ENCODE data around the gene PDE10A.

Gene PDE10A

DNA sequence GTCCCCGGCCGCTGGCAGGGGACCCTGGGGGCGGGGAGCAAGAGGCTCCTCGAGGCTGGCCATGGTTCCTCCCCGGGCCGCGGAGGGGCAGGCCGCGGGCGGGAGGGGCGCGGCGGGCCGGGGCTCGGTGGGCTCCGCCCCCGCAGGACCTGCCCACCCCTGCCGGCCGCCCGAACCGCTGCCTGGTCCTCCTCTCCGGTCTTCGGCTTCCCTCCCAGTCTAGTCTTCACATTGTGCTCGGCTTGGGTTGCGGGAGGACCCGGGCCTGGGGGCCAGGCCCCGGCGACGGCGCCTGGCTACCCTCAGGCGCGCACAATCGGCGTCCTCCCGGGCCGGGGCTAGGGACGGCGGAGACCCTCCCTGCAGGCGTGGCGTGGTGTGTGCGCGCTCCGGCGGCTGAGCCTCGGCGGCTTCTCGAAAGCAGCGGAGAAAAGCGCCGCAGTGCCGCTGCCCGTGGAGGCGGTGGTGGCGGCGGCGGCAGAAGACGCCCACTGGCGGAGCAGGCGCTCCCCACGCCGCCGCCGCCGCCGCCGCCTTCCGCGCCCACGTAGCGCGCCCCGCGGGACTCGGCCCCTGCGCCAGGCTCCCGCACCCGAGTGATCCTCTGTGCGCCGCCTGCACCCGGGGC is at the start of gene PDE10A:
Gene PDE10A, minus strand, starts transcription at position 493 of the 628 bp plus-strand sequence. Its CDS starts 430 bp downstream, at position 63.
- DNase-seq = no peak

- no peak for DNase-seq
These were observed 46.0 kb upstream of the PDE10A start for GRCh38 chr6:165708985-165709576.

- DNase-seq = no peak
These were observed 44.2 kb upstream of the PDE10A start for GRCh38 chr6:165707067-165707853.

GRCh38 chr6:165705941-165706340 is 42.9 kb upstream of the PDE10A start:
- no peak for DNase-seq

DNA sequence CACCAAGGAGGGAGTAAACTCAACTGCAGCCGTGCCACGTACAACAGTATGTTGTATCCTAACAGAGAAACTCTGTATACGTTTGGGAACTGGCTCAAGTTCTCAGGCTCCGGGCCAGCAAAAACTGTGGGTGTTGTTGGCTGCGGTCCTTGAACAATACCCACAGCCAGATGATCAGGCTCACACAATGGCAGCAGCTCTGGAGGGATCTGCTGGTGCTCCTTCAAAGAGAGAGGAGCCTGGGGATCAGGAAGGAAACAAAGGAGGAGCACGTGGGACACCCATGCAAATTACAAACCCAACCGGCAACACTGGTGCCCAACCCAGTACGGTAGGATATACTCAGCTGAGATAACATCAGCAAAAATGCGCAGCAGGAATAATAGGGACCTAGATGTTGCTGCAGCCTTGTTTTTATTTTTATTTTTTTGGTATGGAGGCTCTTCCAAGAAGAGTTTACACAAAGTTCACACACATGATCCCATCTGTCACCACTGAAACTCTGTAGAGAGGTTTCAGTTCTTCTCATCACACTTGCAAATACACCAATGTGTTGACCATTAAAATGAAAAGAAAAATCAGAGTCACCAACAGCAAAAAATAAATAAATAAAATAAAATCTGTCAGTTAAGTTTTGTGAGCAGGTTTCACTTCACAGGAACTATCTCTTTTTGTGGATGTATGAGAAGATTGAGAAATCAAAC is 41.2 kb upstream of the PDE10A start:
- DNase-seq = no peak

DNA sequence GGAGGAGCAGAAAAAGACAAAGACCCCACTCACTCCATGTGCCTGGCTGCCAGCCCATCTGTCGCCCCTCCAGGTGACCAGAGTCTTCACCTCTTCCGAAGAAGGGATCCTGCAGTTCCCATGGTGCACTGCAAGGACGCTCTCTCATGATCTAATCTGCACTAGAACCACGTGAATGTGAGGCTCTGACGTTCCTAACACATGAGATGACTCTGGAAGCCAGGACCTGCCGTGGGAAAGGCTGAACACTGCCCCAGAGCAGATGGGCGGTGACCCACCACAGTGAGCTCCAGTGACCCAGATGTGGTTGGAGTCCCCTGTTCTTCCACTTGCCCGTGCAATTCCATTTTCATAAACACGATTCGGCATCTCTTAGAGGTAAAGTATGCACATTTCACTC is 39.6 kb upstream of the PDE10A start:
- DNase-seq = no peak

DNA sequence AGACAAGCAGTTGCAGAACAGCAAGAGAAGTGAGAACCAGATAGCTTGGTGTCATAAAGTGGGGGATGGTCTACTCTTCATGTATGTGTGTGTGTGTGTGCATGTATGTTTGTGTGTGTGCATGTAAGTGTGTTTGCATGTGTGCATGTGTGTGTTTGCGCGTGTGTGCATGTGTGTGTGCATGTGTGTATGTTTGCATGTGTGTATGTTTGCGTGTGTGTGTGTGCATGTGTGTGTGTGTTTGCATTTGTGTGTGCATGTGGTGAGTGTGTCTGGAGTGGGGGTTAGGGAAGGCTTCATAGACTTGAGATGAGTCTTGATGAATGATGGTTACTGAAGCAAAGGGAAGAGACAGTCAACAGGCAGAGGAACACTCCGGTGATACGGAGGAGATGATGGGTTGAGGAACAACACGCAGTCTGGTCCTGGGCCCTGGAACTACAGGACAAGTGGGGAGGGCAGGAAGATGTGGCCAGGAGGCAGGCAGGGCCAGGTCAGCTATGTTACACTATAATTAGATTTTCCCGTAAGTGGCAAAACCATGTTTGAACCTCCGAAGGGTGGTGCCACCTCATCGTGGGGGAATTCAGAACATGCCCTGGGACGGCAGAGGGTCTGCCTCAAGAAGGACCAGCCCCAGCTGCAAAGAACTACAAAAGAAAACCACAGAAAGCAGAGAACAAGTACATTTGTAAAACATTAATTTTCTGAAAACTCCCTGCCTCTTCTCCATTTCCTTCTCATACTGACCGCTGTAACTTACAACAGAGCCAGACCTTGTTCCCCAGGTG is 38.7 kb upstream of the PDE10A start:
- DNase-seq = no peak

DNA sequence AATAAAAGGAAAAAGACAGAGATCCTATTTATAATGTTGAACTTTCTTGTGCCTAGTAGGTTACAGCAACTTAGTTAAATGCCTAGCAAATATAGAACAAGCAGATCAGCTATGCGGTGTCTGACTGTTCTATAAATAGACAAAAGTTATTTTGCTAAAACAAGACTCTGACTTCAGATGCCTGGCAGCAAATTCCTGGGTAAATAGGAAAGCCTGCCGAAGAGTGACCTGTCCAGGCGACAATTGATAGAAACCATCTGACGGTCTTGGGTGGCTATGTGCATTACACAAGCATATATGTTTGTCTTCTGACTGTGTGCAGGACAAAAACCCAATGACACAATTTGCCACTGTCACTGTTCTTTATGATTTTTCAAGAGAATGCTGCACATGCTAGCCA is 38.0 kb upstream of the PDE10A start:
- DNase-seq = no peak

- no peak for DNase-seq
These were observed 35.8 kb upstream of the PDE10A start for GRCh38 chr6:165698868-165699267.

DNA sequence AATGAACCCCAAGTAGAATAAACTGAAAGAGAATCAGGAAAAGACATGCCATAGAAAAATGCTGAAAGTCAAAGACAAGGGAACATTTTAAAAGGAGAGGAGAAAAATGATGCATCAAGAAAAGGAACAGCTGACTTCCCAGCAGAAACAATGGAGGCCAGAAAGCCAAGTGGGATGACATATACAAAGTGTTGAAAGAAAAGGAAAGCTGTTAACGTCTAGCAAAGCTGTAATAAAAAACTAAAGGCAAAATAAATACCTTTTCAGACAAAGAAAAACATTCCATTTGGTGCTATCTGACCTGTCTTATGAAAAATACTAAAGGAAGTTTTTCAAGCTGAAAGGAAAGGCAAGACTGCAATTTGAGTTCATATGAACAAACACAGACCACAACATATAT is 34.1 kb upstream of the PDE10A start:
- DNase-seq = no peak

DNA sequence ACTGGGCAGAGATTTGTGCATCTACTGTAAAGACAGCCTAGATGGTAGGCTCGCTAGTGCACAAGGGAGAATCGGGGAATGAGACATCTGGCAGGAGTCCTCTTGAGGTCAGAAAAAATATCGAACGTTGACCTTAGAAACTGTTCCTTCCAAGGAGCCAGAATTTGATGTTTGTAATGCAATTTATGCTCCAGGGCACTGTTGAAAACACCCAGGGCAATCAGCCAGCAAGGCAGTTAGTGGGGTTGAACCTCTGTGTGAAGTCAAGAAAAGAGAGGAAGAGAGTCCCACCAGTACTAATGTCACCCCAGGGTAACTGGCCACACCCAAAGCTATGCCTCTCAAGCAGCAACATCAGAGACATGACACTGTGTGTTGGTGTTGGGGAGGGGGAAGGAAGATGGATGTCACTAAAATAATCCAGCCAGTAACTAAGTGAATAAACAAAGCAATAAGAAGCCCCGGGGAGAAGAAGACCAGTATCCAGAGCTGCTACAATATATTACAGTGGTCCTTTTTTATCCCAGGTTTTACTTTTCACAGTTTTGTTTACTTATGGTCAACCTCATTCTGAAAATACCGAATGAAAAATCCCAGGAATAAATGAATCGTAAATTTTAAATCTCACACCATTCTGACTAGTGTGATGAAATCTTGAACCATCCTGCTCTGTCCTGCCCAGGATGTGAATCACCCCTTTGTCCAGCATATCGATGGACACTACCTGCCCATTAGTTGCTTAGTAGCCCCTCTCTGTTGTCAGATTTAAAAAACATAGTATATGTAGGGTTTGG is 32.9 kb upstream of the PDE10A start:
- no peak for DNase-seq

GRCh38 chr6:165694296-165694695 is 31.3 kb upstream of the PDE10A start:
- DNase-seq = no peak

- no peak for DNase-seq
These were observed 29.1 kb upstream of the PDE10A start for GRCh38 chr6:165692106-165692653.

DNA sequence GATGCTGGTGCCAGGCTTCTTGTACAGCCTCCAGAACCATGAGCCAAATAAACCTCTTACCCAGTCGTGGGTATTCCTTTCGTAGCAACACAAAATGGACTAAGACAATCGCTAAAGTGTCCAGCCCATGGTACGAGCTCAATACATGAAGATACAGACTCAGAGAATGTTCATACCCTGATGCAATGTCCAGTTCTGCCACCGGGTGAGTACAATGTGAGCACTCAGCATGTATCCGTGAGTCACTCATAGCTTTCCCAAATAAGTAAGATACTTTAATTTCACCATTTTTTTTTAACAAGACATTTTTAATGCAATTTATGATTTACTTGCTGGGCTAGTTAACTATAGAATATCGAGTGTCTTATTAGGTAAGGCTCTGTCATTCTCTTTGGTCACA is 26.7 kb upstream of the PDE10A start:
- no peak for DNase-seq

DNA sequence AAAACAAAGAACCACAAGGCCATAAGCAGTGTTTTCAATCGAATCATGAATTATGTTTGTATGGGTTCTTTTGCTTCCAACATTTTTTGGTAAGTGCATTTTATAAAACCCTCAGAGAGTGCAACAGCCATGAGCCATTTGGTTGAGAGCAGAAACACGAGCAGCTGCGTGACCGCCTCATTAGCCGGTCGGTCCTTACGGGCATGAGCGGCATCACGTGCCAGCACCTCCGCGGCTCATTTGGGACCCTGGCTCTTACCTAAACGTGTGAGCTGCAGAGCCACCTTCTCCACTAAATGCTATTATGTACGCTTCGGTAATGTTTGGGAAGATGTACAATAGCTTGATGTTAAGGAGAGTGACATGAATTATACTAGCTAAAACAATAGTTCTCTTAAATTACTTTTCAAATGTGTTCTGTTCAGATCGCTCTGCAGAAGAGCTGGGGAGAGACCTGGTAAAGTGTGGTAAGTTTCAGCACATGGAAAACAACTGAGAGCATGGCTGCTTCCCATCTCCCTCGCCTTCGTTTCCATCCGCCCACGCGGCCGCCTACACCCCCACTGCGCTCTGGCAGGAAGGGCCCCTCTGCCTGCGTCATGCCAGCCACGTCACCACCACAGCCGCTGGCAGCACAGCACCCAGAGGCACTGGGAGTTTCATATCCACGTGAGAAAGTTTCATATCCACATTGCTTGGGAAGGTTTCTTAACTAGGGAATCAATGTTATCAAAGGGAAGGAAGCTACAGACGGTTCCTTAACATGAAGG is 23.7 kb upstream of the PDE10A start:
- no peak for DNase-seq

DNA sequence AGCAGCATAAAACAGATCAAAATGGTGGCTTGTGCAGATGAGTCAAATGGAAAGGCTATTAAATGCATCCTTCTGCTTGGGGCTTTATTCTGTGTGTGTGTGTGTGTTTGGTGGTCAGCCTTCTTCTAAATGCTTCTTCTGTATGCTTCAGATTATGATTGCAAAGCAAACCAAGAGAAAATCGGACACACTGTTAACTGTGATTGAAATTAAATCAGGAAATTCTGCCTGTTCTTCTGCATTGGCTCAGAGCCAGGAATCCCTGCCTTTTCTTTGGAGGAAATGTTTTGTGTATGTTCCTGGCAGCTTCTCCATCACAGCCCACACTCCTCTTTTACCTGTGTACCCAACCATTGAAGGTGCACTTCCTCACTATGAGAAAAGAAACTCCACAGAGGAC is 22.3 kb upstream of the PDE10A start:
- no peak for DNase-seq

- no peak for DNase-seq
These were observed 21.3 kb upstream of the PDE10A start for GRCh38 chr6:165684333-165684732.

DNA sequence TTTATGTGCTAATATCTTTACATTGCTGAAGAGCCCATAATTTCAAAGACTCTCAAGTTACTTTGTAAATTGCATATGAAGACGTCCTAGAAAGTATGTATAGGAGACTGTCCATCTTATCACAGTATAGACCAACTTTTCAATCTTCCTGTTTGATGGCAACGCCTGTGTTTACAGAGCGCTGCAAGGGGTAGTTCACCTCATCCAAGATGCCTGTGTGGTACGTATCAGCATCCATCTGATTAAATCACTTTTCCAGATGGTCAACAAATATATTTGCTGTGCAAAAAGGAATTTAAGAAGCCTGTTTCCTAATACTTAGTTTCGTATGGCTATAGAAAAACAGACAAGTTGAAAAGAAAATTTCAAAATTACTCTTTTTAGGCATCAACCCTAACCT is 17.9 kb upstream of the PDE10A start:
- no peak for DNase-seq

GRCh38 chr6:165679326-165679725 is 16.3 kb upstream of the PDE10A start:
- DNase-seq = no peak

DNA sequence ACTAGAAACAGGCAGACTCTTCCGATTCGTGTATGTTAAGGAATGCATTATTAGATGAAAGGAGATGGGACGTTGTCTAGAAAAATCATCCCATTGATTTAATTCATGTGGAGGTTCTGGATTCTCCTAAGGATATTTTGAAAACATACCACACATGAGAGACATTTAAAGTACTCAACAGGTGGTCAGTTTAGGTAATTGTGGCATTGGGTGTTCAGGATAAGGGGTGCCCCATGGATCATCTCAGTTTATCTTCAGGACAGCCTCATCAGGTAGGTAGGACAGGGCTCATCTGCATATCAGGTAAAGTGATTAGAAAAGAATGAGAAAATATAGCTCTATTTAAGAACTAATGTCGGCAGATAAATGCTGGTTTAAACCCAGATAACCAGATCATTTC is 15.9 kb upstream of the PDE10A start:
- no peak for DNase-seq

GRCh38 chr6:165678429-165678828 is 15.4 kb upstream of the PDE10A start:
- no peak for DNase-seq

Measured in NCI-H524 treated with DMSO at 0.1 percent for 48 hours (cell line).